Esophagus squamous epithelium (tissue), 5 donors: ENCODE data around the gene DTNB. TPM values are rescaled to one million over a fixed set of nuclear protein-coding genes. Genes with fewer than 3 reads are reported as not detected.

Experiments used
- DNase-seq: peaks from one replicate; lab custom pipeline; 2025; lab: John Stamatoyannopoulos, UW
- H3K27ac ChIP-seq, 4 donors: fragments of 200-600 bp; sonication (generic); one replicate each; pipeline ENCODE4 v1.5.1; 2016 to 2019; ENCODE audit warnings: mild to moderate bottlenecking in 1 of 4
- H3K27me3 ChIP-seq, 4 donors: fragments of 200-600 bp; sonication (generic); 1 replicate in 3 of 4; 2 replicates in 1 of 4; pipeline versions ENCODE4 v1.5.1 to v1.6.0; 2017 to 2021; ENCODE audit warnings: antibody characterized with exemption in 1 of 4
- H3K36me3 ChIP-seq, 3 donors: fragments of 200-600 bp; sonication (generic); one replicate each; pipeline ENCODE4 v1.5.1; 2016 to 2019
- H3K4me1 ChIP-seq, 3 donors: fragments of 200-600 bp; sonication (generic); one replicate each; pipeline ENCODE4 v1.5.1; 2017 to 2019
- H3K4me3 ChIP-seq, 4 donors: fragments of 200-600 bp; sonication (generic); 1 replicate in 3 of 4; 2 replicates in 1 of 4; pipeline ENCODE4 v1.5.1; 2016 to 2019; ENCODE audit warnings: mild to moderate bottlenecking in 2 of 4, moderate library complexity in 1 of 4
- H3K9me3 ChIP-seq, 3 donors: fragments of 200-600 bp; sonication (generic); one replicate each; pipeline ENCODE4 v1.5.1; 2016 to 2019
- POLR2A ChIP-seq, 4 donors: fragments of 450-650 bp; IDR thresholded peaks; one replicate each; pipeline ENCODE4 v1.6.1; 2017; ENCODE audit warnings: antibody characterized with exemption in 4 of 4, mild to moderate bottlenecking in 4 of 4, moderate library complexity in 3 of 4
- WGBS, 2 donors: methylation state at CpG; one replicate each; pipeline ENCODE4 v1.1.5; 2018; 5-methylcytosine and 5-hydroxymethylcytosine counted together
- intact Hi-C: fragments of 100-400 bp; cut with DNase I; formaldehyde crosslinking; loops from one replicate; pipeline ENCODE4 v1.15.0; 2022
- total RNA-seq, 4 donors: library from RNA; depleted of rRNA; stranded (reverse); fragments of >200 nt; gene quantifications; one replicate each; pipeline ENCODE4 v1.1.0, GENCODE V29; 2016
- TF ChIP-seq, protein P1 (sequence below), 6 experiments: fragments of 450-650 bp in 4 of 6; fragments of 200-600 bp in 2 of 6; sonication (generic) in 2 of 6; IDR thresholded peaks; one replicate each; pipeline ENCODE4 v1.5.1; 2016 to 2019; ENCODE audit warnings: antibody characterized with exemption in 6 of 6, mild to moderate bottlenecking in 4 of 6, moderate library complexity in 4 of 6
- donor health status: DM: yes; HTN: yes; CAD: no.

DTNB gene
- total RNA-seq, 4 donors from 2014 or later: 7.8 to 17.2 (median 9.6) TPM

DNA sequence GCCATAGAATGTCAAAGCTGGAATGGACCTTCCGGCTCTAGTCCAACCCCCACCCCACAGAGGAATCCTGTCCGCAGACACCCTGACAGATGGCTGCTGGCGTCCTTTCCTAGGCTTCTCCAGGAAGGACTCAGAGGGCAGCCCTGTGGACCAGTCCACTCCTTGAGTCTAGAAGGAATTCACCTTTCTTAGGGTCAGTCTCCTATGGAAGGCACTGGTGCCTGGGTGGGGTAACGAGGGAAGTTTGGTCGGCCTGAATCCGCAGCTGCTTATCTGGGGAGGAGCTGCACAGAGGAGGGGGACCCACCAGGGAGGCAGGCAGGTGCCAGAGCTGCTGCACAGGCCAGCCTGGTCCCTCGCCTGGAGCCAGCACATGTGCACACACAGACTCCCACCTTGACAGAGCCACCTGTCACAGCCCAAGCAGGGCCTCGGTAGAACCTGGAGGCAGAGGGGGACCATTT is 334.1 kb downstream of the DTNB start:
- H3K4me1 ChIP-seq: peaks cover 13 to 63% (median 17%) of the 10 kb centered on the region in 3 donors
- TF ChIP-seq POLR2A (IDR thresholded peaks at IDR 0.05): no peak
- TF ChIP-seq, protein P1, sequence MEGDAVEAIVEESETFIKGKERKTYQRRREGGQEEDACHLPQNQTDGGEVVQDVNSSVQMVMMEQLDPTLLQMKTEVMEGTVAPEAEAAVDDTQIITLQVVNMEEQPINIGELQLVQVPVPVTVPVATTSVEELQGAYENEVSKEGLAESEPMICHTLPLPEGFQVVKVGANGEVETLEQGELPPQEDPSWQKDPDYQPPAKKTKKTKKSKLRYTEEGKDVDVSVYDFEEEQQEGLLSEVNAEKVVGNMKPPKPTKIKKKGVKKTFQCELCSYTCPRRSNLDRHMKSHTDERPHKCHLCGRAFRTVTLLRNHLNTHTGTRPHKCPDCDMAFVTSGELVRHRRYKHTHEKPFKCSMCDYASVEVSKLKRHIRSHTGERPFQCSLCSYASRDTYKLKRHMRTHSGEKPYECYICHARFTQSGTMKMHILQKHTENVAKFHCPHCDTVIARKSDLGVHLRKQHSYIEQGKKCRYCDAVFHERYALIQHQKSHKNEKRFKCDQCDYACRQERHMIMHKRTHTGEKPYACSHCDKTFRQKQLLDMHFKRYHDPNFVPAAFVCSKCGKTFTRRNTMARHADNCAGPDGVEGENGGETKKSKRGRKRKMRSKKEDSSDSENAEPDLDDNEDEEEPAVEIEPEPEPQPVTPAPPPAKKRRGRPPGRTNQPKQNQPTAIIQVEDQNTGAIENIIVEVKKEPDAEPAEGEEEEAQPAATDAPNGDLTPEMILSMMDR (IDR thresholded peaks at IDR 0.05): no peak
- intact Hi-C loops: no loop called here
- no peaks in the 10 kb centered on the region for H3K9me3 ChIP-seq
- no peak for DNase-seq
- no peaks in the 10 kb centered on the region for H3K36me3 ChIP-seq
- 20 to 71% methylated on average over 1 to 7 of the region's 8 CpGs for WGBS, 2 donors
- no peak overlapping the region for H3K4me3 ChIP-seq
- H3K27ac ChIP-seq: peak overlapping the region in 3 of 4 donors; percentile 77 to 91 (median 86)
- no peaks in the 10 kb centered on the region for H3K27me3 ChIP-seq

DNA sequence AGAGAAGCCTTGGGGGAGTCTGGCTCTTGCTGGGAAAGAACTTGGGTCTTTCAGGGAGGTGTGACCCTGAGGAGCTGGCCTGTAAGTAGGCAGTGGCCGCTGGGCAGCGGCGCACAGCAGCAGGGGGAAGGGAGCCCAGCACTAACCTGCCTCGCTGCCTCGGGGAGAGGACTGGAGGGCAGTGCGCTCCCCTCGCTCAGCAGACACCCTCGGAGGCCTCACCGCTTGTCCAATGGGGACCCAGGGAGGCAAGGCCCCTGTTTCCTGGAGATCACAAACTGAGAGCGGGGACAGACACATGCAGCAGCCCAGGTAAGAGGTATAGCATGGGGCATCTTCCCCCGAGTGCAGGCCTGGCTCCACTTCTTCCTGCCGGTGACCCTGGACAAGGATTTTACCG is 335.0 kb downstream of the DTNB start:
- H3K36me3 ChIP-seq: no peaks in the 10 kb centered on the region
- no peaks in the 10 kb centered on the region for H3K9me3 ChIP-seq
- peak overlapping the region in 1 of 4 donors; percentile 29 for H3K27ac ChIP-seq
- 64 to 85% methylated on average over 4 to 6 of the region's 13 CpGs for WGBS, 2 donors
- intact Hi-C loops: no loop called here
- H3K4me1 ChIP-seq: peaks cover 13 to 66% (median 17%) of the 10 kb centered on the region in 3 donors
- TF ChIP-seq POLR2A (IDR thresholded peaks at IDR 0.05): no peak
- TF ChIP-seq, protein P1 (IDR thresholded peaks at IDR 0.05): no peak
- DNase-seq: no peak
- H3K27me3 ChIP-seq: no peaks in the 10 kb centered on the region
- no peak overlapping the region for H3K4me3 ChIP-seq

DNA sequence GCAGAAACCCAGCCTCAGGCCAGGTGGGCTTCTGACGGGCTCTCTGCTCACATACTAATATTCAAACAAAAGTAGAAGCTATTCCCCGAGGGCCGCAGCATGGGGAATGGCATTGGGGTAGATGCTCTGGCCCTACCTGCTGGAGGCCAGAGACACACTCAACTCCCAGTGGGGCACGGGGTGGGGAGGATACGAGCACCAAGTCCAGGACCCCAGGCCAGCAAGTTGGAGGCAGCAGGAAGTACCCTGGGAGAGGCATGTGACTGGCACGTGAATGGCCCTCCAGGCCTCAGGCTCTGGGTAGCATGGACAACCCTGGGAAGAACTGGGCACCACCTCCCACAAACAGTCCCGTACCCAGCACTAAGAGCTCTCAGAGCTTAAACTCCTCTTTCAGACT is 335.5 kb downstream of the DTNB start:
- intact Hi-C loops: no loop called here
- Histone ChIP-seq H3K36me3 (no peaks in the 10 kb centered on the region), H3K4me1 (peaks cover 13 to 67% (median 17%) of the 10 kb centered on the region in 3 donors), H3K4me3 (no peak overlapping the region), H3K27me3 (no peaks in the 10 kb centered on the region), H3K9me3 (no peaks in the 10 kb centered on the region), H3K27ac (no peak overlapping the region)
- TF ChIP-seq, protein P1 (IDR thresholded peaks at IDR 0.05): no peak
- TF ChIP-seq POLR2A (IDR thresholded peaks at IDR 0.05): no peak
- DNase-seq: no peak
- WGBS, 2 donors: 45 to 77% methylated on average over 2 to 3 of the region's 7 CpGs

DNA sequence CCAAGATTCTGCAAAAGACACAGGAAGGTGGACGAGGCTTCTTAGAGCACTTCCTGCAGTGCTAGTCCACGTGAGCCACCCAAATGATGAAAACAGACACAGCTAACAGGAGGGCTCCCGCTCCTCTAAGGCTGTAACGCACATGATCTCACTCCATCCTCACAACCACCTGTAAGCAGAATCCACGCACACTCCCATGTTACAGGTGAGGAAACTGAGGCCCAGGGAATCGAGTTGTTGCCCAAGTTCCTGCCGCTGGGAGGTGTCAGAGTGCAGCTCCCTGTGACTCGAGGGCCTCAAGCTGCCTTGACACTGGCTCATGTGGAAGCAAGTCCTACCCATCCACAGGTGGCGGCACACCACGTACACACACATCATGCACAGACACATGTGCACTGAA is 336.1 kb downstream of the DTNB start:
- H3K36me3 ChIP-seq: no peaks in the 10 kb centered on the region
- 66 to 75% methylated on average over 6 to 8 of the region's 10 CpGs for WGBS, 2 donors
- H3K4me1 ChIP-seq: peaks cover 8 to 67% (median 13%) of the 10 kb centered on the region in 3 donors
- TF ChIP-seq, protein P1 (IDR thresholded peaks at IDR 0.05): peak in 1 of 6 experiments; percentile 24
- no peak for TF ChIP-seq POLR2A (IDR thresholded peaks at IDR 0.05)
- DNase-seq: no peak
- H3K9me3 ChIP-seq: no peaks in the 10 kb centered on the region
- H3K27me3 ChIP-seq: no peaks in the 10 kb centered on the region
- intact Hi-C loops: no loop called here
- no peak overlapping the region for H3K4me3 ChIP-seq
- no peak overlapping the region for H3K27ac ChIP-seq

DNA sequence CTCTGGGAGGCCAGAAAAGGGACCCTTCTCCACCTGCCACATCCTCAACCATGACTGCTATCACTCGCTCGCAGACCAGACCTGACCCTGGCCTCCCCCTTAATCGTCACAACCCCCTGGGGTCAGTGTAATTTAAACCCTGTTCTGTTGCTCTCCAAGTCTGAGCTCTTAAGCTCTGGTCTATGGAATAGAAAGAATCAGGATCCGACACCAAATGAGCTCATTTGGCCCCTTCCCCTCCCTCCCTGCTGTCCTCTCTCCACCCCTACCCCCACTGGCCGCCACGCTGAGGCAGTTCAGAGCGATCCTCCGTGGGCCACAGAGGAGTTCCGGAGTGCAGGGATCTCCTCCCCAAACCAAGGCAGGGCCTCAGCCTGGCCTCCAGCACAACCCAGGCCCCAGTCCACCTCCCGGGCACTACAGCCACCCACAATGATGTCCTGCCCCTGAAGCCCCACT is 337.0 kb downstream of the DTNB start:
- intact Hi-C loops: no loop called here
- Histone ChIP-seq H3K4me3 (no peak overlapping the region), H3K27ac (no peak overlapping the region), H3K9me3 (no peaks in the 10 kb centered on the region), H3K4me1 (peaks cover 8 to 75% (median 13%) of the 10 kb centered on the region in 3 donors), H3K36me3 (no peaks in the 10 kb centered on the region), H3K27me3 (no peaks in the 10 kb centered on the region)
- no peak for DNase-seq
- TF ChIP-seq POLR2A (IDR thresholded peaks at IDR 0.05): no peak
- TF ChIP-seq, protein P1 (IDR thresholded peaks at IDR 0.05): no peak
- 80 to 88% methylated on average over 2 to 5 of the region's 10 CpGs for WGBS, 2 donors
